HepG2 (cell line): Measurements from ENCODE around the gene ZNF526. TPM values are rescaled to one million over a fixed set of nuclear protein-coding genes. Genes with fewer than 3 reads are reported as not detected.

ENCODE experiments used
- AFF4 ChIP-seq: sonication (generic); formaldehyde crosslinking; IDR thresholded peaks from 2 replicates; pipeline ENCODE4 v1.4.0; 2020; ENCODE audit warnings: missing genetic modification reagents
- ATF7 ChIP-seq, 2 experiments: fragments of 450-650 bp in 1 of 2; sonication (generic) in 1 of 2; formaldehyde crosslinking in 1 of 2; IDR thresholded peaks; 2 replicates each; pipeline versions ENCODE4 v1.4.0 to v1.6.1; 2016 to 2020; ENCODE audit warnings: antibody characterized with exemption in 1 of 2, mild to moderate bottlenecking in 1 of 2, missing genetic modification reagents in 1 of 2
- FOSL1 ChIP-seq: sonication (generic); formaldehyde crosslinking; IDR thresholded peaks from 2 replicates; pipeline ENCODE4 v1.9.0; 2021; ENCODE audit warnings: missing genetic modification reagents, borderline replicate concordance
- KDM4B ChIP-seq: sonication (generic); formaldehyde crosslinking; IDR thresholded peaks from 2 replicates; pipeline ENCODE4 v1.4.0; 2020; ENCODE audit warnings: missing genetic modification reagents
- KLF15 ChIP-seq: sonication (generic); formaldehyde crosslinking; IDR thresholded peaks from 2 replicates; pipeline ENCODE4 v1.8.1; 2023; ENCODE audit warnings: borderline replicate concordance, mild to moderate bottlenecking, inconsistent platforms, missing genetic modification reagents, mixed read lengths
- MBD4 ChIP-seq: IDR thresholded peaks from 2 replicates; pipeline ENCODE4 v1.6.1; 2012; ENCODE audit warnings: low read length, inconsistent platforms, borderline replicate concordance
- MTA1 ChIP-seq: sonication (generic); formaldehyde crosslinking; IDR thresholded peaks from 2 replicates; pipeline ENCODE4 v1.4.0; 2020; ENCODE audit warnings: missing genetic modification reagents, mild to moderate bottlenecking, borderline replicate concordance
- NR3C1 ChIP-seq: sonication (generic); formaldehyde crosslinking; IDR thresholded peaks from 2 replicates; pipeline ENCODE4 v1.4.0; 2020; ENCODE audit warnings: missing genetic modification reagents
- ONECUT2 ChIP-seq: sonication (generic); formaldehyde crosslinking; IDR thresholded peaks from 2 replicates; pipeline ENCODE4 v1.4.0; 2020; ENCODE audit warnings: missing genetic modification reagents
- THAP9 ChIP-seq: sonication (generic); formaldehyde crosslinking; IDR thresholded peaks from 2 replicates; pipeline ENCODE4; 2020; ENCODE audit warnings: missing genetic modification reagents, mild to moderate bottlenecking, borderline replicate concordance
- ZFP36 ChIP-seq: fragments of 150-350 bp; IDR thresholded peaks from 2 replicates; pipeline ENCODE4 v1.6.1; 2018; ENCODE audit warnings: borderline replicate concordance, low read length, low read depth; ENCODE audit not compliant: partially characterized antibody
- ZMYM2 ChIP-seq: sonication (generic); formaldehyde crosslinking; IDR thresholded peaks from 2 replicates; pipeline ENCODE4 v1.8.0; 2022; ENCODE audit warnings: mild to moderate bottlenecking, missing genetic modification reagents
- ZNF282 ChIP-seq: fragments of 450-650 bp; IDR thresholded peaks from 2 replicates; pipeline ENCODE4 v1.6.1; 2018; ENCODE audit not compliant: partially characterized antibody
- ZNF468 ChIP-seq: sonication (generic); formaldehyde crosslinking; IDR thresholded peaks from 2 replicates; pipeline ENCODE4 v1.8.0; 2022; ENCODE audit warnings: mild to moderate bottlenecking, moderate library complexity, missing genetic modification reagents
- ZNF546 ChIP-seq: sonication (generic); formaldehyde crosslinking; conservative IDR thresholded peaks from 2 replicates; pipeline ENCODE4 v1.8.1; 2023; ENCODE audit warnings: mild to moderate bottlenecking, missing genetic modification reagents
- ZNF709 ChIP-seq: sonication (generic); formaldehyde crosslinking; IDR thresholded peaks from 2 replicates; pipeline ENCODE4 v1.5.0; 2020; ENCODE audit warnings: mild to moderate bottlenecking, missing genetic modification reagents
- polyA plus RNA-seq, 8 experiments: library from polyadenylated mRNA; depleted of rRNA in 3 of 8; stranded (reverse) in 7 of 8; unstranded in 1 of 8; fragments of >200 nt; fragmentation: Illumina TruSeq in 4 of 8; extraction: Trizol in 4 of 8; gene quantifications; 2 replicates each; pipeline versions ENCODE4 v1.2.1 to v1.2.3, GENCODE V29; 2011 to 2016; ENCODE audit warnings: low read depth in 4 of 8, missing spikeins in 1 of 8, mixed read lengths in 1 of 8; ENCODE audit not compliant: insufficient read depth in 1 of 8
- total RNA-seq, 5 experiments: library from RNA; depleted of rRNA; stranded (reverse); fragments of >200 nt; fragmentation: Illumina TruSeq; extraction: Trizol; gene quantifications; 2 replicates each; pipeline ENCODE4 v1.2.3, GENCODE V29; 2016; ENCODE audit warnings: low read depth in 1 of 5

ZNF526 gene
- total and polyA plus RNA-seq, 2 of the 13 experiments (the other 11 are each of a cell fraction or from before 2014, with no cell fraction given), result 3.3 to 8.4 TPM

DNA sequence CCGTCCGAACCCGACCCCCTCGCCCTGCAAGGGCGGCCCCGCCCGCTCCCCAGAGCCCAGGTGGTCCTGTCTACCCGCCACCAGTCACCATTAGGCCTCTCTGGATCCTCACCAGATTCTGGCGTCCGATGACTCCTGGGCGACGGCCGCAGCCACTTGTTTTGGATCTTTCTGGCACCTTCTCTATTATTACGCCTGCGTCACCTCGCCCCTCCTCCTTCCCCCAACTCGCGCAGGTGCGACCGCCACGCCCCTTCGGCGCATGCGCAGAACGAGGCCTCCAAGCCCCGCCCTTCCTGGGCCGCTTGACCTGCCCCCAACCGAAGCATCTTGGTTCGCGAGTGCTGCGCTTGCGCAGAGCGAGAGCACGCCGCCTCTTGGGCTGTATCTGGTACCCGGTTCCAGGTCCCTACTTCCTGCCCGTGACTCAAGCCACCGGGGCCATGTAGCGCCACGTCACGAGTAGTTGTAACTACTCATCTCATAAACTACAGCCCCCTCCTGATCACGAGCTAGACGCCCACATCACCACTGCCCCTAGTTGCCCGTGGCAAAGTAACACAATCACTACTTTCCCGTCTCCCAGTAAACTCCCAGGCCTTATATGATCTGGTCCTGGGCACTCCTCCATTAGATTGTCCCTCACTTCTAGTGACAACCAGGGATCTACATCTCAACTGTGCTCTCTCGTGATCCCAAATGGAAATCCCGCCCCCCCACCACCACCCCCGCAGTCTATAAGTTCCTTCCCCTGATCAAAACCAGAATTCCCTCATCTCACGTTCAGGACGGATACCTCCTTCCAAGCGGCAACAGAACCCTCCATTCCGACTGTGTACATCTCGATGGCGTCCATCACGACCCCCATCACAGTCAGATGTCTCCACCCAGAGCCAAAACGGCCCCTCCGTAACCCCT is 2.3 kb upstream of the ZNF526 start, which contains the start of gene DEDD2 (continued):
- no peak for TF ChIP-seq MBD4
- no peak for TF ChIP-seq THAP9 (CRISPR knock-in tag)
- no peak for TF ChIP-seq NR3C1 (CRISPR knock-in tag)
- TF ChIP-seq MTA1 (CRISPR knock-in tag), result no peak
- 0 out of 2 replicates have a peak, but pooled peaks have one; percentile 22 for TF ChIP-seq ZNF709 (CRISPR knock-in tag)
- TF ChIP-seq KLF15 (CRISPR knock-in tag), result no peak
- no peak for TF ChIP-seq ONECUT2 (CRISPR knock-in tag)
- TF ChIP-seq ZNF468 (CRISPR knock-in tag), result no peak
- TF ChIP-seq ZFP36, result no peak
- TF ChIP-seq AFF4 (CRISPR knock-in tag), result no peak
- no peak for TF ChIP-seq KDM4B (CRISPR knock-in tag)
- TF ChIP-seq ZNF546, result no peak
- no peak for TF ChIP-seq ATF7 (IDR thresholded peaks at IDR 0.05)
- TF ChIP-seq ATF7 (CRISPR knock-in tag; IDR thresholded peaks at IDR 0.05), result no peak
- no peak for TF ChIP-seq ZNF282
- TF ChIP-seq FOSL1 (CRISPR knock-in tag), result no peak
- no peak for TF ChIP-seq ZMYM2 (CRISPR knock-in tag)
- TF ChIP-seq, all 625 proteins: peak for 179
